Suprapubic skin (tissue), 4 donors: ENCODE results near the gene ABHD4. TPM values are rescaled to one million over a fixed set of nuclear protein-coding genes. Genes with fewer than 3 reads are reported as not detected.

Experiments
- DNase-seq, 2 donors: peaks; one replicate each; pipeline ENCODE4 v3.0.0-alpha.2; 2019; ENCODE audit warnings: low spot score in 2 of 2
- H3K27ac ChIP-seq: fragments of 200-600 bp; sonication (generic); one replicate; pipeline ENCODE4 v1.5.1; 2019
- H3K27me3 ChIP-seq: fragments of 200-600 bp; sonication (generic); one replicate; pipeline ENCODE4 v1.5.1; 2019
- H3K36me3 ChIP-seq: fragments of 200-600 bp; sonication (generic); one replicate; pipeline ENCODE4 v1.5.1; 2019
- H3K4me1 ChIP-seq: fragments of 200-600 bp; sonication (generic); one replicate; pipeline ENCODE4 v1.5.1; 2019
- H3K4me3 ChIP-seq: fragments of 200-600 bp; sonication (generic); one replicate; pipeline ENCODE4 v1.5.1; 2019; ENCODE audit warnings: mild to moderate bottlenecking
- H3K9me3 ChIP-seq: fragments of 200-600 bp; sonication (generic); one replicate; pipeline ENCODE4 v1.5.1; 2019
- CTCF ChIP-seq, 2 donors: fragments of 200-600 bp in 1 of 2; fragments of 450-650 bp in 1 of 2; sonication (generic) in 1 of 2; IDR thresholded peaks; one replicate each; pipeline ENCODE4 v1.5.1; 2016 to 2019; ENCODE audit warnings: antibody characterized with exemption in 2 of 2, mild to moderate bottlenecking in 1 of 2, moderate library complexity in 1 of 2
- EP300 ChIP-seq: sonication (generic); formaldehyde crosslinking; IDR thresholded peaks from one replicate; pipeline ENCODE4 v1.6.1; 2017; ENCODE audit warnings: antibody characterized with exemption
- POLR2A ChIP-seq, 2 donors: fragments of 450-650 bp; IDR thresholded peaks; one replicate each; pipeline ENCODE4 v1.6.1; 2017; ENCODE audit warnings: antibody characterized with exemption in 2 of 2, mild to moderate bottlenecking in 2 of 2, moderate library complexity in 2 of 2
- POLR2AphosphoS5 ChIP-seq, 3 donors: sonication (generic); formaldehyde crosslinking; IDR thresholded peaks; one replicate each; pipeline ENCODE4 v1.6.1; 2017; ENCODE audit warnings: antibody characterized with exemption in 3 of 3
- WGBS: methylation state at CpG from one replicate; pipeline ENCODE4 v1.1.5; 2018; 5-methylcytosine and 5-hydroxymethylcytosine counted together
- total RNA-seq, 4 donors: library from RNA; depleted of rRNA; stranded (reverse); fragments of >200 nt; gene quantifications; one replicate each; pipeline ENCODE4 v1.1.0, GENCODE V29; 2016

Gene ABHD4, protein sequence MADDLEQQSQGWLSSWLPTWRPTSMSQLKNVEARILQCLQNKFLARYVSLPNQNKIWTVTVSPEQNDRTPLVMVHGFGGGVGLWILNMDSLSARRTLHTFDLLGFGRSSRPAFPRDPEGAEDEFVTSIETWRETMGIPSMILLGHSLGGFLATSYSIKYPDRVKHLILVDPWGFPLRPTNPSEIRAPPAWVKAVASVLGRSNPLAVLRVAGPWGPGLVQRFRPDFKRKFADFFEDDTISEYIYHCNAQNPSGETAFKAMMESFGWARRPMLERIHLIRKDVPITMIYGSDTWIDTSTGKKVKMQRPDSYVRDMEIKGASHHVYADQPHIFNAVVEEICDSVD
- total RNA-seq: 10 to 100 TPM; 15.3 to 30.4 (median 21.8) TPM

DNA sequence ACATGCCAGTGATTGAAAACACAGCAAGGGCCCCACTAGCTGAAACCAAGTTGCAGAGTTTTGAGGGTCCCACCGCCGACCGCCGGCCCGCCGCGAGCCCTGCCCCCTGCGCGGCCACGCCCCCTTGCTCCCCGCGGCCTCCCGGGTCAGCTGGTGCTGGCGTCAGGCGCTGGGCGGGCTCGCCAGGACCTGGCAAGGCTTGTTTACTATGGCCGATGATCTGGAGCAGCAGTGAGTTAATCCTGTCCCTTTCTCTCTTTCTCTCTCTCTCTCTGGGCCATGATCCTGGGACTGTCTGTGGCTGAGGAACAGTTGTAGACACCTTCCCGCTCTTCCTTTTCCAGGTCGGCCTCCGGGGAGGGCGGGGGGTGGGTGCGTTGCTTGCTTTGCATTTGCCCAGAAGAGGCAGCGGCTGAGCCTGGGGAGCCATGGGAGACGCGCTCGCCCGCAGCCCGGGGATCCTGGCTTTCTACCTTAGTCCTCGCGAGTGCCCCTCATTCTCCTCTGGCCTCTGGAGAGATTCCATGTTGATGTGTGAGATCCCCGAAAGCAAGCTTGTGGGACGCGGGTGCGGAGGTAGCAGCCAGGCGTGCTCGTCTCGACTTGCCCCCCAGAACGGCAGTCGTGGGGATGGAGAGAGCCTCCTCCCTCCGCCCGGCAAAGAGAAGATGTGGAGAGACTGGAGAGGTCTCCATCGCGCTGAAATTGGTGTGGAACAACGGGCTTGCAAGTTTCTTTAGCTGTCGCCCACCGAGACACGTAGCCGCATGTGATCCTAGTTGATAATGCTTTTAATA, at the start of gene ABHD4:
TSS of gene ABHD4 (plus strand) at position 202 of the 797 bp plus-strand sequence. CDS start at position 209, 7 bp downstream.
- H3K9me3 ChIP-seq: no peaks in the 10 kb centered on the region
- WGBS: under 1% methylated on average over 46 of the region's 49 CpGs
- no peaks in the 10 kb centered on the region for H3K27me3 ChIP-seq
- TF ChIP-seq POLR2A (IDR thresholded peaks at IDR 0.05) (peak in 1 of 2 donors; percentile 35), POLR2AphosphoS5 (IDR thresholded peaks at IDR 0.05) (no peak)
- peak within 1 kb of the TSS; percentile 77 for H3K4me3 ChIP-seq
- H3K36me3 ChIP-seq: peaks cover 19% of the 10 kb centered on the region
- H3K27ac ChIP-seq: peak within 1 kb of the TSS; percentile 83
- peak; percentile 89 to 92 for DNase-seq
- H3K4me1 ChIP-seq: peaks cover 21% of the 10 kb centered on the region

DNA sequence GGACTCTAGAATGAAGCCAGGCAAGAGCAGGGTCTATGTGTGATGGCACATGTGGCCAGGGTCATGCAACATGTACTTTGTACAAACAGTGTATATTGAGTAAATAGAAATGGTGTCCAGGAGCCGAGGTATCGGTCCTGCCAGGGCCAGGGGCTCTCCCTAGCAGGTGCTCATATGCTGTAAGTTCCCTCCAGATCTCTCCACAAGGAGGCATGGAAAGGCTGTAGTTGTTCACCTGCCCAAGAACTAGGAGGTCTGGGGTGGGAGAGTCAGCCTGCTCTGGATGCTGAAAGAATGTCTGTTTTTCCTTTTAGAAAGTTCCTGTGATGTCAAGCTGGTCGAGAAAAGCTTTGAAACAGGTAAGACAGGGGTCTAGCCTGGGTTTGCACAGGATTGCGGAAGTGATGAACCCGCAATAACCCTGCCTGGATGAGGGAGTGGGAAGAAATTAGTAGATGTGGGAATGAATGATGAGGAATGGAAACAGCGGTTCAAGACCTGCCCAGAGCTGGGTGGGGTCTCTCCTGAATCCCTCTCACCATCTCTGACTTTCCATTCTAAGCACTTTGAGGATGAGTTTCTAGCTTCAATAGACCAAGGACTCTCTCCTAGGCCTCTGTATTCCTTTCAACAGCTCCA, 48.7 kb upstream of the ABHD4 start:
- TF ChIP-seq EP300 (no peak), POLR2AphosphoS5 (IDR thresholded peaks at IDR 0.05) (no peak), CTCF (IDR thresholded peaks at IDR 0.05) (no peak), POLR2A (IDR thresholded peaks at IDR 0.05) (no peak)
- H3K27ac ChIP-seq: no peak overlapping the region
- 91% methylated on average over 6 of the region's 6 CpGs for WGBS
- no peak for DNase-seq
- no peaks in the 10 kb centered on the region for H3K9me3 ChIP-seq
- H3K27me3 ChIP-seq: no peaks in the 10 kb centered on the region
- H3K36me3 ChIP-seq: no peaks in the 10 kb centered on the region
- peaks cover 45% of the 10 kb centered on the region for H3K4me1 ChIP-seq
- no peak overlapping the region for H3K4me3 ChIP-seq

DNA sequence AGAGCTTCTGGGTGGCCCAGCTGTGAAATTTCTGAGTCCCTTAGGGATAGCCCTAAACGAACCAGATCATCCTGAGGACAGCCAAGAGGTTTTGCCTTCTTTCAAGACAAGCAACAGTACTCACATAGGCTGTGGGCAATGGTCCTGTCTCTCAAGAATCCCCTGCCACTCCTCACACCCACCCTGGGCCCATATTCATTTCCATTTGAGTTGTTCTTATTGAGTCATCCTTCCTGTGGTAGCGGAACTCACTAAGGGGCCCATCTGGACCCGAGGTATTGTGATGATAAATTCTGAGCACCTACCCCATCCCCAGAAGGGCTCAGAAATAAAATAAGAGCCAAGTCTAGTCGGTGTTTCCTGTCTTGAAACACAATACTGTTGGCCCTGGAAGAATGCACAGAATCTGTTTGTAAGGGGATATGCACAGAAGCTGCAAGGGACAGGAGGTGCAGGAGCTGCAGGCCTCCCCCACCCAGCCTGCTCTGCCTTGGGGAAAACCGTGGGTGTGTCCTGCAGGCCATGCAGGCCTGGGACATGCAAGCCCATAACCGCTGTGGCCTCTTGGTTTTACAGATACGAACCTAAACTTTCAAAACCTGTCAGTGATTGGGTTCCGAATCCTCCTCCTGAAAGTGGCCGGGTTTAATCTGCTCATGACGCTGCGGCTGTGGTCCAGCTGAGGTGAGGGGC, 48.0 kb upstream of the ABHD4 start:
- no peak for TF ChIP-seq POLR2AphosphoS5 (IDR thresholded peaks at IDR 0.05)
- TF ChIP-seq CTCF (IDR thresholded peaks at IDR 0.05): no peak
- no peak for TF ChIP-seq EP300
- no peak for TF ChIP-seq POLR2A (IDR thresholded peaks at IDR 0.05)
- Histone ChIP-seq H3K27ac (no peak overlapping the region), H3K9me3 (no peaks in the 10 kb centered on the region), H3K27me3 (no peaks in the 10 kb centered on the region), H3K4me3 (no peak overlapping the region), H3K36me3 (no peaks in the 10 kb centered on the region), H3K4me1 (peaks cover 40% of the 10 kb centered on the region)
- 66% methylated on average over 11 of the region's 11 CpGs for WGBS
- DNase-seq: no peak

- 48% methylated on average over 5 of the region's 5 CpGs for WGBS
- Histone ChIP-seq H3K4me3 (no peak overlapping the region), H3K27ac (no peak overlapping the region), H3K36me3 (no peaks in the 10 kb centered on the region), H3K4me1 (peaks cover 40% of the 10 kb centered on the region), H3K9me3 (no peaks in the 10 kb centered on the region), H3K27me3 (no peaks in the 10 kb centered on the region)
- no peak for DNase-seq
- TF ChIP-seq POLR2AphosphoS5 (IDR thresholded peaks at IDR 0.05) (no peak), EP300 (no peak), POLR2A (IDR thresholded peaks at IDR 0.05) (no peak), CTCF (IDR thresholded peaks at IDR 0.05) (no peak)
These were observed 46.5 kb upstream of the ABHD4 start for GRCh38 chr14:22551605-22551997.

GRCh38 chr14:22552001-22552826, 45.9 kb upstream of the ABHD4 start:
- Histone ChIP-seq H3K4me1 (peaks cover 40% of the 10 kb centered on the region), H3K36me3 (no peaks in the 10 kb centered on the region), H3K4me3 (no peak overlapping the region), H3K27ac (no peak overlapping the region), H3K9me3 (no peaks in the 10 kb centered on the region), H3K27me3 (no peaks in the 10 kb centered on the region)
- no peak for DNase-seq
- no peak for TF ChIP-seq EP300
- no peak for TF ChIP-seq CTCF (IDR thresholded peaks at IDR 0.05)
- TF ChIP-seq POLR2A (IDR thresholded peaks at IDR 0.05): no peak
- no peak for TF ChIP-seq POLR2AphosphoS5 (IDR thresholded peaks at IDR 0.05)
- 84% methylated on average over 12 of the region's 13 CpGs for WGBS
